HG03135 (cell line): ENCODE results near the gene BRINP1.

ENCODE experiments used
- ATAC-seq: cut with Tn5 transposase; IDR thresholded peaks from one replicate; pipeline ENCODE4 v1.9.1; 2021; ENCODE audit warnings: mild to moderate bottlenecking, moderate library complexity; ENCODE audit not compliant: unreplicated experiment

BRINP1 gene

DNA sequence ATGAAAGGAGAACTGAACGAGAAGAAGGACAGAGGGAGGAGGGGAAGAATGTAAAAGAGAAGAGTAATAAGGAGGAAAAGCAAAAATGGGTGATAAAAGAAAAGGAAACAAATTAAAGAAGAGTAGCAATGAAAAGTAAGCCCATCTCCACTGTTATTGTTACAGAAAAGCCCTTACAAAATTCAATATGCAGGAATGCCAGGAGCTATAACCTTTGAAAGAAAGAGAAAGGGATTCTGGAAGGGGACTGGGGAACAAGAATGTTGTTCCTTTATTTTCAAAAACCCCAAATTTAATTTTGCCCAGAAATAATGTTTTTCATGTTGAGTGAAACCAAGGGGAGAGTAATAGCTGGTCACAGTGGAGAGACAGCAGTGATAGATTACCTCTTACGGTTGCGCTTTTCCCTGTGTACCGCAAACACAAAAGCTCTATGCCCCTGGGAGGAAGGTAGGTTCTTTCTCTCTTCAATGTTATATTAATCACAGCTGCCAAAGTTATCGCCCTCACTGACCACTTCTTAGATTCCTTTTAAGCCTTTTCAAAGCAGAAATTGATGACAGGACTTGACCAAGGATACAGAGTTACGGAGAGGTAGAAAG lies 86.7 kb downstream of the BRINP1 start:
- ATAC-seq: no peak

DNA sequence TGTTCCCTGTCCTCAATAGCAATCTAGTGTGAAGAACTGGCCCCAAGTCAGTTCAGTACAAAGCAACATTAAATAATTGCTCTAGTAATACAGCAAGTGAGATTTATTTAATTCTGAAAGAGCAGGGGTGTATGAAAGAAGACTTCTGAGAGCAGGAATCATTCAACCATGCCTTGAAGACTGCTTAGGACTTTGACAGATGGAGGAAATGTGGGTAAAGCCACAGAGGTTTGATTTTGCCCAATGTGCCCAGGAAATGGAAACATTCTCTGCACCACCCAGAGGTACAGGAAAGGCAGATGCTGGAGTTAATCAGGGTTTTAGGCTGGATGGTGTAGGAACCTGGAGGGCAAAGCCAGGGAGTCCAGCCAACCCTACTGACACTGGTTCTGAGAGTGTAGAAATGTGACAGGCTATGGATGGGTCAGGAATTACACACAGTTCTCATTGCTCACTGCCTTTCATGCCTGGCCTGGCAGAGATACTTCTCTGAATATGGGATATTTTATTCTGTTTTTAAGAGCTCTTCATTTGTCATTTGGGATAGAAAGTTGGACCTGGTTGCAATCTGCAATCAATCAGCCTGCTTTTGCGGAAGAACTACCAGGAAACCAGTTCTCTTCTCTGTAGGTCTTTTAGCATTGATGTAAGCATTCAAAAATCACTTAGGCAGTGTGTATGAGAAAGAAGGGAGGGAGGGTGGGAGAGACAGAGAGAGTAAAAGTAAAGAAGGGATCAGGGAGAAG lies 88.3 kb downstream of the BRINP1 start:
- ATAC-seq: no peak

DNA sequence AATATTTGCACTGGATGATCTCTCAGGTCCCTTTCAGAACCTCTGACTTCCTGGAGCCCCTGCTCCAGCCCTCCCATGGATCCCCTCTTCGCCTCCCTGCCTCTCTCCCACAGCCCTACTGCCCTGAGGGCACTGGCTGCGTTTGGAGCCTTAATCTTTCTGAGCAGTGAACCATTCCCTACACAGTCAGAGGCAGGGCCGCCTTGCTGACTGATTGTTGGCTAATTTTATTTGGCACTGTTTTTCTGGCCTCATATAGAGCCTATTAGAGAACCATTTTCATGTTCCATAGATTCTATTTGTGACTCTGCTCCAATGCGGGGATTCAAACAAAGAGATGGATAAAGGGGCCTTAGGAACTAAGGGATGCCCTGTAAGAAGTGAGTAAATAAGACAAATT lies 91.1 kb downstream of the BRINP1 start:
- no peak for ATAC-seq

DNA sequence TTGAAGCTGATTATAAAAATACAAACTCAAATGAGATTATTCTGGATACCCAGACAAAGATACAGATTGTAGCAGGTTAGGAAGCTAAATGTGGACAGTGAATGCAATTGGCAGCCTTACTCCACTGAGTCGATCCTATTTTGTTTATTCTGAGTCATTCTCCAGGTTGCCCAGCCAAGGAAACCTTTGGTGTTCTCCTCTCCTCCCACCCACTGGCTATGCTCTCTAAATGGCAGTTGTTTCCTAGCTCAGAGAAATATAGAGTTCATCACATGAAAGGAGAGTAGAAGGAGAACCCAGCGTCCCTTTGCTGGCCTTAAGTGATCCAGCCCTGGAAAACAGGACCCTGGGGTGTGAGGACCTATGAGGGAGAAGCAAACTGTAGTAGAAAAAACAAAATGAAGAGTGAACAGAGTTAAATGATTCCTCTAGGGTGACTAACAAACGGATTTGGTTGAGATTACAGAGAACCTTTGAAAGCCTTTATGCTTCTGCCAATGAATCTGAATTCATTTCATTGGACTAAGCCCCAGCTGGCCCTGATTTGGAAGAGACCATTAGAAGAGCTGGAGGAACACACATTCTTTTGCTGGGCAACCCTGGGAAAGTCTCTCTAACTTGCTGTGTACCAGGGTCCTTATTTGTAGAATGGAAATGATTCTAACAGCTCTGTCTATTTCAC lies 95.1 kb downstream of the BRINP1 start:
- ATAC-seq: no peak

DNA sequence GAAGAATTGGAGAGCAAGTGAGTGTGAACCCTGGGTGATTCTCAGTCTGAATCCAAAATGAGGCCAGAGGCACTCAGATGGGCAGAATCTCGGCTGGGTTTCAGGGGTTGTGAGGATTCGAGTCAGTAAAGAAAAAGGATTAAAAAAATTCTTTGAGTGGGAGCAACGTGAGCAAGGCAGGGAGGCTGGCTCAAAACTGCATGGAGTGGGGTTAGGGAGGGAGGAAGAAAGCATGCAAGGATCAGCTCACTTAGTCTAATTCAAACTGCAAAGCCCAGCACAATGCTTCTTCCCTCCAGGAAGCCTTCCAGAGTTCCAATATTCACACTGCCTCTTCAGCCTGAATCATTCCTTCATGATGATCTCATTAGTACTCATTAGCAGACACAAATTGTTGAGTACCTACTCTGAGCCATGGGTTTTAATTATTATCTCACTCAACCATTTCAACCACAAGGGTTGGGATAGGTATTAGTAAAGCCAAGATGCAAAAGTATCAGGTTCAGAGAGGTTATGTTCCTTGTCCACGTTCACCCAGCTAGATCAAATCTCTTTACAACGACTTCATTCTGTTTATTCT lies 95.8 kb downstream of the BRINP1 start:
- no peak for ATAC-seq

DNA sequence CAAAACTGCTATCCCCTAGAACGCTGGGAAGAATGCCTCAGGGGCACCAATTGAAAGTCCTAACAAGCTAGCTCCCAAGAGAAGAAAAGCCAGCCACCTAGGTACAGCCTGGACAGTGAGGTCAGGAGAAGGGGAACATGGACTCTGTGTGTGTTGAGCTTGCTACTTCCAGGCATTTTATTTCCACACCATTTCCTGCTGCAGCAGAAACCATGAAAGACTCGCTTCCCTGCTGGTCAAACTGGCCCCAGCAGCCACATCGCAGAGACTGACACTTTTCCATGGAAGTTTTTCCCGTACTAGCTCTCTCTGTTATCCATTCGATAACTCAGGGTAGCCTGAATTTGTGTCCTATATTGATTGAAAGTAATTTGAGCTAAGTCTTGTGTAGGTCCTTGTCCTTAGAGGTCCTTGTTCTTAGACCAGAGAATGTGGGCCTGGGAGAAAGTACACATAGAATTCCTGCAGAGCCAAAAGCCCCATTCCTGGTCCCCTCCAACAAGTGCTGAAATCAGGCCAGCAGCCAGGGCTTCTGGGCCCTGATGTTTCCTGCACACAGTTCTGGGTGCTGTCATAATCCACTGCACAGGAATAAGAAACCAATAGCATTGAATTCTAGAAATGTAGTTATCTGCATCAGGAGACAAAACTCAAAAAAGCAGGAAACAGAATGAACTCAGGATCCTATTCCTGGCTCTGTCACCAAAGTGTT lies 96.6 kb downstream of the BRINP1 start:
- ATAC-seq: no peak

DNA sequence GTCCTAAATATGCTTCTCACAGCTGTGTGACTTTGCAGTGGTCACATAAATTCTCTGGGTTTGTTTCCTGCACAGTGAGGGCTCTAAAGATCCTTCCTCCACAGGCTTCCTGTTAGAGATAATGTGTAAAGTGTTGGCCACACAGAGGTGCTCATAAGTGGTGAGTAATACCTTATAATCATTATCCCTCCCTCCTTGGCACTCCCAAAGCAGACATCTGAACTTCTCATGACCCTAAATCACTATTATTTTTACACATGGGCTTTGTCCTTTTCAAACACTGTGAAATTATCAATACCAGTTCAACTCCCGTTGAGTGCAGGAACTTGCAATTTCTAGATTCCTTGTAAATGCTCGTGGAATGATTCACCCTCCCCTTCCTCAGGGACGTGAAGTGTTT lies 100.2 kb downstream of the BRINP1 start:
- no peak for ATAC-seq

DNA sequence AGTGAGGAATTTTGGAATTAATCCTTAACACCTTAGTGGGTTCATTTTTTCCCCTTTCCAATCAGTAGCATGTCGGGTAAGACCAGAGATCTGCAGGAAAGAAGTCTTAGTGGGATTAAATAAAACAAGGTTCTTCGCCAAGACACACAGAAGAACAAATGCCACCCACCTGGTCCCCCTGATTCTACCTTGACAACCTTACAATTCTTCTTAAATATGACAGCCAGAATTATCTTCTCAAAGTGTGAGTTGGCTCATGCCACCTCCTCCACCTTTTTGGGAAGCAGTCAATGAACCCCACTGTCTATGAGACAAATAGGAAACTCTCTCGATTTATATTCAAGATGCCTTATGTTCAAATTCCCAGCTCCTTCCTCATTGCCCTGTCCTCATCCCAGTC lies 105.1 kb downstream of the BRINP1 start:
- no peak for ATAC-seq

DNA sequence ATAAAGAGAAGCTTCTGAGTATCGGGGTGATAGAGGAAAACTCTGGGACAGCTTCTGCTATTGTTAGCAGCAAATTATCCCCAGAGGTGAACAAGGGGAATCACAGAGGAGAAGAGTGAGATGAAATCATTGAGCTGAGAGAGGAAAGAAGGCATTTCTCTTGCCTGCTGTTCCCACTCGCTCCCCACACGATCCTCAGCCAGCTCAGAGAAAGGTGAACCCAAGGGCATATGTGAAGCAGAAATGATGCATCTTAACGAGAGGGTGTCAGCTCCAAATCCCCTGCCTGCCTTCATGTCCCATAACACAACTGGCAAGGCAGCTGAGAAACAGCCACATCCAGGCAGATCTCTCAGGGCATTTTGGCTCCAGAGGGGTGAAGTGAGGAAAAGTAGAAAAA lies 111.6 kb downstream of the BRINP1 start:
- ATAC-seq: no peak

DNA sequence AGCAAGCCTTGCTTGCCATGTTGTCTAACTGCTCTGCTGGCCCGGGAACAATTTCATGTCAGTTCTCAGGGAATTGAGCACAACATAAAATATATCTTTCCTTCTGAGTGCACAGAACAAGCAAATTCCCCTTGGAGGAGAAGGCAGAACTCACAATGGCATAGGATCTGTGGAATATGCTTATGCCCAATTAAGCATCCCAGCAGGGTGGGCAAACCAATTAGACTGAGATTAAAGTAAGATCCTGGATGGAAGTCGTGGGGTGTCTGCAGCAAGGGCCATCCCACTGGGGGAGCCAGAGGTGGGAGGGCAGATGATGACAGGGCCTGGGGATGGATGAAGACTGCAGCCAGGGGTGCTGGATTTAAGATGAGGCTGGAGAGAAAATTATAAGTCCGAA lies 114.1 kb downstream of the BRINP1 start:
- no peak for ATAC-seq

DNA sequence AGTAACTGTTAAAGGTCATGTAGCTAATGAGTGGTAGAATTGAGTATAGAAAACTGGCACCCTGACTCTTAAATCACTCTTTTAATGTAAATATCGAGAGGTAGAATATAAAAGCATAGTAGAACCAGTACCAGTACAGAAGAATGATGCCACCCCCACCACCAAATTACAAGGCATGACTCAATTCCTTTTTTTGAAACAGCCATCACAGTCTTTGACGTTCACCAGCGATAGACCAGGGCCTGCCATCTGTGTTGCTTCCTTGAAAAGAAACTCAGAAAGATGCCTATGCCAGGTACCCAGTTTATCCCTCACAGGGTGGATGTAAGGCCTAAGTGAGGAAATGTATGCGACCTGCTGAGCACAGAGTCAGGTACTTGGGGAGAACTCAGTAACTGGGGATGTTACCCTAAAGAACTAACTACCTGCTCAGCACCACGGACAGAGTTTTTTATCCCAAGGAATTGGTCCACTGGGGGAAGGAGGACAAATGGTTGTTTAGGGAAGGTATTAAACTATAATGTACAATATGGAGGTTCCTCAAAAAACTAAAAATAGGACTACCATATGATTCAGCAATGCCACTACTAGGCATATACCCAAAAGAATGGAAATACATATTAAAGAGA lies 116.5 kb downstream of the BRINP1 start:
- ATAC-seq: no peak

DNA sequence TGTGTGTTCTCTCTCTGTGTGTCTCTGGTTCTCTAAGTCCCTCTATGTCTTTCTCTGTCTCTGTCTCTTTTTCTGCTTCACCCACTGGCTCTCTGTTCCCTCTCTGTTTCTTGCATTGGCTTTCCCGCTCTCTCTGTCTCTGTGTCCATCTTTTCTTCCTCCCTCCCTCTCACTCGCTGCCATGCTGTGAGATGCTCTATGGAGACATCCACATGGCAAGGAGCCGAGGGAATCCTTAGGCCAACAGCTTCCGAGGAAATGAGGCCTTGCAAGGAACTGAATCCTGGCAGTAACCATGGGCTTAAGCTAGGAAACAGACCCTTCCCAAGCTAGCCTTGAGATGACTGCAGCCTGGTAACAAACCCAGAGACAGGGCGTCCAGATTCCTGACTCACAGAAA lies 117.3 kb downstream of the BRINP1 start:
- no peak for ATAC-seq

DNA sequence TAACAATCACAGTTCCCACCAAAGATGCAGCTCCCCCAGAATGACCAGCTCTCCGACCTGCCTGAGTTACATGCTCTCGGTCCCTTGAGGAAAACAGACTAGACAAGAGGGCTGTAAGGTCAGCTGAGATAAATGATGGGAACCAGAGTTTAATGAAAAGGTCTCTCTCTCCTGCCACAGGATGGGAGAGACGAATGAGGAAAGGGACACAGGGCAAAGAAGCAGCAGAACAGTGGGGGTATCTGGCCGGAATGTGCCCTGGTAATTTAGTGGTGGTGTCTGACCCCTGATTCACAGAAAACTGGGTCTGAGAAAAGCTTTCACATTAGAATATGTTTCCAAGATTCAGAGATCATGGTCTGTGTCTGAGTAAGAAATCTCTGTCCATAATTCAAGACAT lies 118.5 kb downstream of the BRINP1 start:
- ATAC-seq: no peak

DNA sequence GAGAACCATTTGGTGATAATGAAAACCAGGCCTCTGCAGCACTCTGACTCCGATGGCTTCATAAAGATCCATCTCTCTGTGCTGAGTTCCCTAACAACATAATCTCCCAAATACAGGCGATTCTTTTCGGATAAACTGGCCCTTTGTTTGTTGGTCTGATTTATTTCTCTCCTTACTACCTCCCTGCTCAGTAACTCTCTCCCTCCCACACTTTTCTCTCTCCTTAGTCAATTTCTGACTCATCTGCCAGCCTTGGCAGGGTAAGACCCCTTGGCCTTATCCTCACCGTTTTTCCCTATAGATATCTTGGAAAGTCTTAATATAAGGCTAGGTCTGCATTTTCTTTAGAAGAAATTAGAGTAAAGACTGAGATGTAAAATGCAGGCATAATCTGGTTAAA lies 128.7 kb downstream of the BRINP1 start:
- no peak for ATAC-seq

DNA sequence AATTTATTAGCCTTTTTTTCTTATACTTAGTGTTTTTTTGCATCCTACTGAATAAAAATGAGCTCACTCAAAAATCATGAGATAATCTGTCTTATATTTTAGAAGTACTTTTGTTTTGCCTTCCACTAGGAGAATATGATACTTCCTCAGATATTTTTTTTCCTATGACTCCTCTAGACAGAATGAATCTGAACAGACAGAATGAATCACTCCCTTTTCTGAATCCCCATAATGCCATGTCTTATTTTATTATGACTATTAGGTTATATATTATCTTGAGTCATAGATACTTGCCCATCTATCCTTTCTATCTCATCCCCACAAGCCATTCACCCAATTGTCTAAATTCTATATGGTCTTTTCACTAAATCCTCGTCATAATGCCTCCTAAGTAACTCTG lies 134.6 kb downstream of the BRINP1 start:
- ATAC-seq: no peak

DNA sequence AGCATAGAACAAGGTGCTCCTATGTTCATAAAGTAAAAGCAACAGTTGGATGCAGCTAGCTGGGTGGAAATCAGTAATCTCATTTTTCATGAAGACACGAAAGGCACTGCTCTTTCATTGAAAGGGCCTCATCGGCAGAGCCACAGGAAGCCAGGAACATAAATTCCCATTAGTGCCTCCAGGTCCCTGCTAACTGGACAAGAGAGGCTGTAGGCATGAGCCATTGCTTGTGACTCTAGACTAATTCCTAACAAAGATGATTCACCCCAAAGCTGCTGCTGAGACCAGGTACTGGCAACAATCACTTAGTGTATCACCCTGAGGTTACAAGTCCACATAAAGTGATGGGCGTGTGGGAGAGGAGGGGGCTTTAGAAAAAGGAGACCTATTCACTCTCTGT lies 141.8 kb downstream of the BRINP1 start:
- ATAC-seq: no peak

DNA sequence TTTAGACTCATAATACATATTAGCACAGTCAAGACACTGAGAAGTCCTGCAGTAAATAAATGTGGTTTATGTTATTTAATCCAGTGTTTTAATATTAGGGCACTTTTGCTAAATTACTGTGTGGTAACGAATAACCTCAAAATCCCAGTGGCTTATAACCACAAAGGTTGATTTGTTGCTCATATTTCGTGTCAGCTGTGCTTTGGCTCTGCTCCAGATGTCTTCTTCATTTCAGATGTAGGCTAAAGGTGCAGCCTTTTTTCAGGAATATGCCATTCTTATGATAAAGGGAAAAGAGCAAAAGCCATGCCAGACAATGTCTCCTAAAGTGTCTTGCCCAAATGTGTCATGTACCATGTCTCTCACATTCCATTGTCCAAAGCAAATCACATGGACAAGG lies 144.8 kb downstream of the BRINP1 start:
- no peak for ATAC-seq

DNA sequence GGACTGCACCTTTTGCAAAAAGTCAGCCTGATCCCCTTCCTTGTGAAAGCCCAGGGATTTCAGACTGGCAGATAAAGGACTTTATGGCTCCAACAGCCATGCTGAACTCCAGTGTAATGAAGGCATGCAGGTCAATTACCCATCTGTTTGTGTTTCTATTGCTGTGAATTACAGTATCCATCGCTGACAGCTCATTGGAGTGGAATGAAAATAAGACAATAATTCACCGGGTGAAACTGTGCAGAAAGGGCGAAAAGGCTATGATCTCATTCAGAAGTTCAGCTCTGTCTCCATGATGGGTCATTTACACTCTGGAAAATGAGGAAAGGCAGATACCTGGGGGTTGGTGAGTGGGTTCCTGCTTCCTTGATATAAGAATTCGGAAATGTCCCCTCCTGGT lies 148.0 kb downstream of the BRINP1 start:
- ATAC-seq: no peak

DNA sequence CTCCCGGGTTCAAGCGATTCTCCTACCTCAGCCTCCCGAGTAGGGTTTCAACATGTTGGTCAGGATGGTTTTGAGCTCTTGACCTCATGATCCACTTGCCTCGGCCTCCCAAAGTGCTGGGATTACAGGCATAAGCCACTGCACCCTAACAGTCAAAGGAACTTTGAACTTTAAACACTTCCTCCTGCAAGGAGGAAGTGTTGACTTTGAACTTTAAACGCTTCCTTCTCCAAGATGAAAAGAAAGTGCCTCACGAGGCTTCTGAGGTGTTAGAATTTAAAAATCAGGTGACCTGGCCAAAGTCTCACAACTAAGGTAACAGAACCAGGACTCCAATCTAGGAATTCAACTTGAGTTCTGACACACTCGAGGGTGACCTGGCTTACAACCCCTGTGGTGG lies 150.9 kb downstream of the BRINP1 start:
- no peak for ATAC-seq

DNA sequence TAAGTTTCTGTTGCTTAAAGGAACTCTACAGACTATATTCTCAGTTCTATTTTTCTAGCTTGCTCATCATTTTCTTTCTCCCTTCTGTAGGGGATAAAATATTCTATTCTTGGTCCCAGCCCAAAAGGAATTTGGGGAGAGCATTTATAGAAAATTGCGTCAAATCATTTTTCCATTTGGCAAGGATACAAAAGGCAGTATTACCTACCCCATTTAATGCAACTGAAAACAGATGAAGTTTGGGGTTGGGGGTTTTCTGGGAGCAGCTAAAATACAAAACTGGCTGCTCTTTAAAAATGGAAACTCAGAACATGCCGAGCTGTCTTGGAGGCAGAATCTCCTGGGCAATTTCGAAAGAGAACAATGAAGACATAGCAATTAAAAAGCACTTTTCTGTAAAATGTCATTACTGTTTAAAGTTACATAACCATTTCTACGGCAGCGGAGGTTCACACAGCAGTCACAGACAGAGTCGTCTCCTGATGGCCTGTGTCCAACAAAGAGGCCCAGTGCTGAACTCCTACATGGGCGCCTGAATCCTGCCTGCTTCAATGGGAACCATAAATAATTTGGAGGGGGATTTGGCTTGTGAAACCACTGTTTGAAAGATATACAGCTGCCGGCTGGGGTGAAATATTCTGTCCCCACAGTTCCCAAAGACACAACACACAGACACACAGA lies 152.4 kb downstream of the BRINP1 start:
- ATAC-seq: no peak
